ENCODE measurements around the gene EPS8L2.

Gene EPS8L2

GRCh38 chr11:766936-767210 lies 60.8 kb downstream of the EPS8L2 start:
- H3K4me3 ChIP-seq, result no peak overlapping the region
- TF ChIP-seq CTCF (IDR thresholded peaks at IDR 0.05), result no peak
- no peak overlapping the region for H3K27ac ChIP-seq
- no peak for DNase-seq (ENCODE audit: low spot score)

DNA sequence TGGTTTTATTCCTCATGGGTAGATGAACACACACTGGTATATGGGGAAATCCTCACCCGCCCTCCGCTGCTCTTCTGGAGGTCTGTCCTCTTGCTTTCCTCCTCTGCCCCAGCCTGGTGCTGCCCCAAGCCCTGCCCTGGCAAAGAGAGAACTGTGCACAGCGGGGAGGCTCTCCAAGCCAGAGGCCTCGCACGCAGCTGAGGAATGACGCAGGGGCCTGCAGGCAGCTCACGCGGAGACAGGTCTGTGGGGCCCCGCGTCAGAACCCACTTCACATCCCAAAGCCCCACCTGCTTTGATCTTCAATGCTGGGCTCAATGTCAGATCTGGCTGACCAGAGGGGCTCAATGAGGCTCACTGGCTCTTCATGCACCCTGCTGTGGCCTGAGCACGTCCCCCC lies 61.2 kb downstream of the EPS8L2 start:
- no peak for TF ChIP-seq CTCF (IDR thresholded peaks at IDR 0.05)
- H3K27ac ChIP-seq, result no peak overlapping the region
- no peak for DNase-seq (ENCODE audit: low spot score)
- no peak overlapping the region for H3K4me3 ChIP-seq

GRCh38 chr11:769887-770641 lies 64.0 kb downstream of the EPS8L2 start:
- DNase-seq (ENCODE audit: low spot score), result no peak
- Histone ChIP-seq H3K4me3 (no peak overlapping the region), H3K27ac (no peak overlapping the region)
- no peak for TF ChIP-seq CTCF (IDR thresholded peaks at IDR 0.05)

GRCh38 chr11:770642-771616 lies 64.9 kb downstream of the EPS8L2 start:
- no peak for TF ChIP-seq CTCF (IDR thresholded peaks at IDR 0.05)
- Histone ChIP-seq H3K4me3 (no peak overlapping the region), H3K27ac (no peak overlapping the region)
- DNase-seq (ENCODE audit: low spot score), result no peak

DNA sequence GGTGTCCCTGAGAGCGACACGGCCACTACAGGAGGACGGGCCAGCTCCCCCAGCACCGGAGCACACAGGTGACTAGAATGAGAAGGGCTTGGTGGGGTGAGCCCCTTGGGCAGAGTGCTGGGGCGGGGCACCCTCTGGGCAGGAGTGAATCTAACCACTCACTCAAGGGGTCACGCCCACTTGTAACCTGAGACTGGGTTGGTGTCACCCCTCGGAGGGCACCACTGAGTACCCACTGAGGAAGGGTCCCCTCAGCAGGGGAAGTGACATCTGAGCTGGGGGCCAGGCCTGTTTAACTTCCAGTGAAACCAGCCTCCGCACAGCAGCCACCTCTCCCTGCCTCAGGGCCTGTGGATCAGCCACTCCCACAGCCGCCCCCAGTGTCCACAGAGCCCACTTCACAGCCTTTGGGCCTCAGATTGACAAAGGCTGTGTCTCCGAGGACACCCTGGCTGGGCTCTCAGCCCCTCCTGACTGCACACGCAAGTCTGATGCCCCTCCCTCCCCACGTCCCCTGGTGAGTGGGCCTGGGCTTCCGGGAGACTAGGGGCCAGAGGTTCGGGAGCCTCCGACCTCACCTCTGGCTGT lies 65.7 kb downstream of the EPS8L2 start:
- Histone ChIP-seq H3K4me3 (no peak overlapping the region), H3K27ac (no peak overlapping the region)
- DNase-seq (ENCODE audit: low spot score), result no peak
- TF ChIP-seq CTCF (IDR thresholded peaks at IDR 0.05), result no peak

- peak overlapping the region in 1 of 2 donors; percentile 16 for H3K27ac ChIP-seq
- no peak overlapping the region for H3K4me3 ChIP-seq
- no peak for TF ChIP-seq CTCF (IDR thresholded peaks at IDR 0.05)
- DNase-seq (ENCODE audit: low spot score), result no peak
These were observed 66.7 kb downstream of the EPS8L2 start for GRCh38 chr11:772429-773390.
